ENCODE results near the gene CSNK1G2. TPM values are rescaled to one million over a fixed set of nuclear protein-coding genes. Genes with fewer than 3 reads are reported as not detected.

Gene CSNK1G2
- total and polyA plus RNA-seq, 2 donors (not counting 1 experiment from before 2014, with no cell fraction given), result 154 to 288 TPM

GRCh38 chr19:2026770-2027169 is 85.8 kb downstream of the CSNK1G2 start:
- WGBS (ENCODE audit: insufficient coverage), result 97% methylated on average over 5 of the region's 10 CpGs
- DNase-seq (no peak), ATAC-seq (ENCODE audit: low read depth) (no peak)
- H3K79me2 ChIP-seq (ENCODE audit: control insufficient read depth, insufficient read depth, low read length), result no peaks in the 10 kb centered on the region
- no peak overlapping the region for H3K27ac ChIP-seq (ENCODE audit: low read length in 2 of 2)
- H3K4me2 ChIP-seq (replicated peaks; ENCODE audit: low read depth, low read length, poor library complexity, severe bottlenecking), result no peak overlapping the region
- H3K9me3 Mint-ChIP-seq (ENCODE audit: insufficient read depth), result no peaks in the 10 kb centered on the region
- H3K27ac Mint-ChIP-seq, result no peak overlapping the region
- peaks cover under 1% of the 10 kb centered on the region for H3K4me1 Mint-ChIP-seq
- H3K9me3 ChIP-seq (ENCODE audit: control extremely low read depth in 1 of 3, control insufficient read depth in 2 of 3, insufficient read depth in 1 of 3, low read length in 2 of 3), result no peaks in the 10 kb centered on the region
- H3K9ac ChIP-seq (ENCODE audit: low read length), result no peak overlapping the region
- H3K4me1 ChIP-seq (ENCODE audit: control insufficient read depth in 2 of 2, insufficient read depth in 2 of 2, low read length in 2 of 2), result peaks cover under 1 to 3% of the 10 kb centered on the region in 2 donors
- H3K27me3 Mint-ChIP-seq, result no peaks in the 10 kb centered on the region
- ChIA-PET POLR2A (no interaction called here), CTCF (interaction anchor here (0.5 kb wide), 1 partner anchor 93 kb away, joined by 3 read pairs; no protein-coding TSS in a partner anchor)
- no peak overlapping the region for H2AFZ ChIP-seq (ENCODE audit: insufficient read depth, low read depth, low read length, poor library complexity, severe bottlenecking)
- no peak for TF ChIP-seq EZH2 (IDR thresholded peaks at IDR 0.05; ENCODE audit: borderline replicate concordance, insufficient read depth, low read depth, low read length, poor library complexity, severe bottlenecking)
- TF ChIP-seq, protein P1, sequence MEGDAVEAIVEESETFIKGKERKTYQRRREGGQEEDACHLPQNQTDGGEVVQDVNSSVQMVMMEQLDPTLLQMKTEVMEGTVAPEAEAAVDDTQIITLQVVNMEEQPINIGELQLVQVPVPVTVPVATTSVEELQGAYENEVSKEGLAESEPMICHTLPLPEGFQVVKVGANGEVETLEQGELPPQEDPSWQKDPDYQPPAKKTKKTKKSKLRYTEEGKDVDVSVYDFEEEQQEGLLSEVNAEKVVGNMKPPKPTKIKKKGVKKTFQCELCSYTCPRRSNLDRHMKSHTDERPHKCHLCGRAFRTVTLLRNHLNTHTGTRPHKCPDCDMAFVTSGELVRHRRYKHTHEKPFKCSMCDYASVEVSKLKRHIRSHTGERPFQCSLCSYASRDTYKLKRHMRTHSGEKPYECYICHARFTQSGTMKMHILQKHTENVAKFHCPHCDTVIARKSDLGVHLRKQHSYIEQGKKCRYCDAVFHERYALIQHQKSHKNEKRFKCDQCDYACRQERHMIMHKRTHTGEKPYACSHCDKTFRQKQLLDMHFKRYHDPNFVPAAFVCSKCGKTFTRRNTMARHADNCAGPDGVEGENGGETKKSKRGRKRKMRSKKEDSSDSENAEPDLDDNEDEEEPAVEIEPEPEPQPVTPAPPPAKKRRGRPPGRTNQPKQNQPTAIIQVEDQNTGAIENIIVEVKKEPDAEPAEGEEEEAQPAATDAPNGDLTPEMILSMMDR (IDR thresholded peaks at IDR 0.05), result no peak
- H3K4me3 Mint-ChIP-seq, result no peak overlapping the region
- H3K36me3 ChIP-seq (replicated peaks in 1 of 2; ENCODE audit: control extremely low read depth in 1 of 2, control insufficient read depth in 1 of 2, extremely low read depth in 1 of 2, insufficient read depth in 2 of 2, low read length in 1 of 2), result no peaks in the 10 kb centered on the region
- no peaks in the 10 kb centered on the region for H4K20me1 ChIP-seq (ENCODE audit: control insufficient read depth, insufficient read depth, low read length, poor library complexity, severe bottlenecking)
- intact Hi-C loops (cut with micrococcal nuclease), result no loop called here
- no peak overlapping the region for H3K4me3 ChIP-seq (ENCODE audit: control extremely low read depth in 1 of 5, extremely low read depth in 1 of 5, insufficient read depth in 1 of 5, low read depth in 2 of 5, low read length in 4 of 5)
- no peaks in the 10 kb centered on the region for H3K27me3 ChIP-seq (replicated peaks in 1 of 4; ENCODE audit: control extremely low read depth in 1 of 4, control insufficient read depth in 3 of 4, insufficient read depth in 4 of 4, low read length in 3 of 4)

DNA sequence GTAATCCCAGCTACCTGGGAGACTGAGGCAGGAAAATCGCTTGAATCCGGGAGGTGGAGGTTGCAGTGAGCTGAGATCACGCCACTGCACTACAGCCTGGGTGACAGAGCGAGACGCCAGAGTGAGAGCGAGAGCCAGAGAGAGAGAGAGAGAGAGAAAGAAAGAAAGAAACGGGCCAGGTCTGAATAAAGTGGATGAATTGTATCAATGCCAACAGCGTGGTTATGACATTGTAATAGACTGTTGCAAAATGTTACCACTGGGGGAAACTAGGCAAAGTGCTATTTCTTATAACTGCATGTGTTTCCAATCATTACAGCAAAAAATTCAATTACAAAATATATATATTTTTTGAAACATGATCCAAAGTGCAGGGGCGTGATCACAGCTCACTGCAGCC is 86.4 kb downstream of the CSNK1G2 start:
- Histone ChIP-seq H3K27me3 (replicated peaks in 1 of 4; ENCODE audit: control extremely low read depth in 1 of 4, control insufficient read depth in 3 of 4, insufficient read depth in 4 of 4, low read length in 3 of 4) (no peaks in the 10 kb centered on the region), H3K27ac (ENCODE audit: low read length in 2 of 2) (no peak overlapping the region), H2AFZ (ENCODE audit: insufficient read depth, low read depth, low read length, poor library complexity, severe bottlenecking) (no peak overlapping the region), H3K36me3 (replicated peaks in 1 of 2; ENCODE audit: control extremely low read depth in 1 of 2, control insufficient read depth in 1 of 2, extremely low read depth in 1 of 2, insufficient read depth in 2 of 2, low read length in 1 of 2) (no peaks in the 10 kb centered on the region), H3K9me3 (ENCODE audit: control extremely low read depth in 1 of 3, control insufficient read depth in 2 of 3, insufficient read depth in 1 of 3, low read length in 2 of 3) (no peaks in the 10 kb centered on the region), H3K4me3 (ENCODE audit: control extremely low read depth in 1 of 5, extremely low read depth in 1 of 5, insufficient read depth in 1 of 5, low read depth in 2 of 5, low read length in 4 of 5) (no peak overlapping the region), H3K4me2 (replicated peaks; ENCODE audit: low read depth, low read length, poor library complexity, severe bottlenecking) (no peak overlapping the region), H3K79me2 (ENCODE audit: control insufficient read depth, insufficient read depth, low read length) (no peaks in the 10 kb centered on the region), H4K20me1 (ENCODE audit: control insufficient read depth, insufficient read depth, low read length, poor library complexity, severe bottlenecking) (no peaks in the 10 kb centered on the region), H3K4me1 (ENCODE audit: control insufficient read depth in 2 of 2, insufficient read depth in 2 of 2, low read length in 2 of 2) (peaks cover 6 to 8% of the 10 kb centered on the region in 2 donors), H3K9ac (ENCODE audit: low read length) (no peak overlapping the region)
- Mint-ChIP-seq H3K4me1 (peaks cover 6% of the 10 kb centered on the region), H3K4me3 (no peak overlapping the region), H3K9me3 (ENCODE audit: insufficient read depth) (no peaks in the 10 kb centered on the region), H3K27me3 (no peaks in the 10 kb centered on the region), H3K27ac (no peak overlapping the region)
- TF ChIP-seq EZH2 (IDR thresholded peaks at IDR 0.05; ENCODE audit: borderline replicate concordance, insufficient read depth, low read depth, low read length, poor library complexity, severe bottlenecking), result no peak
- intact Hi-C loops (cut with micrococcal nuclease), result no loop called here
- CTCF ChIA-PET, result interaction anchor here (1.0 to 1.5 kb wide), 2 partner anchors 9 to 11 kb away, joined by 3 to 4 read pairs; no protein-coding TSS in a partner anchor
- DNase-seq (no peak), ATAC-seq (ENCODE audit: low read depth) (no peak)
- 85% methylated on average over 7 of the region's 9 CpGs for WGBS (ENCODE audit: insufficient coverage)
- POLR2A ChIA-PET, result interaction anchor here (0.7 kb wide), 1 partner anchor 48 kb away, joined by 3 read pairs; no protein-coding TSS in a partner anchor

Small RNA genes within 50 kb of the gene (small RNA-seq; reads per million reads assigned to genes)
- gene AC007136.1 (ENCODE audit: insufficient read length, low read depth, low replicate concordance), result not detected

Other genes starting within 250 kb of the CSNK1G2 start
- not detected in 2 replicates for gene ONECUT3, start 187.7 kb upstream of the CSNK1G2 start, total RNA-seq
- gene ONECUT3, start 187.7 kb upstream of the CSNK1G2 start, polyA plus RNA-seq, result not detected in 2 replicates
- 3.7 and 5.1 TPM in 2 replicates for gene ATP8B3, start 128.9 kb upstream of the CSNK1G2 start, total RNA-seq
- 0.89 and 1.4 TPM in 2 replicates for gene ATP8B3, start 128.9 kb upstream of the CSNK1G2 start, polyA plus RNA-seq
- gene REXO1, start 92.7 kb upstream of the CSNK1G2 start, total RNA-seq, result 72.4 and 72.6 TPM in 2 replicates
- 108 and 898 TPM in 2 replicates for gene REXO1, start 92.7 kb upstream of the CSNK1G2 start, polyA plus RNA-seq
- gene KLF16, start 77.6 kb upstream of the CSNK1G2 start, total RNA-seq, result 29.7 and 35.8 TPM in 2 replicates
- gene KLF16, start 77.6 kb upstream of the CSNK1G2 start, polyA plus RNA-seq, result 43.5 and 49.0 TPM in 2 replicates
- gene ABHD17A, start 55.7 kb upstream of the CSNK1G2 start, total RNA-seq, result 58.1 and 63.1 TPM in 2 replicates
- gene ABHD17A, start 55.7 kb upstream of the CSNK1G2 start, polyA plus RNA-seq, result 127 and 134 TPM in 2 replicates
- 13.4 and 13.9 TPM in 2 replicates for gene ADAT3, start 35.8 kb upstream of the CSNK1G2 start, total RNA-seq
- 5.3 and 6.1 TPM in 2 replicates for gene ADAT3, start 35.8 kb upstream of the CSNK1G2 start, polyA plus RNA-seq
- 60.0 and 62.9 TPM in 2 replicates for gene SCAMP4, start 35.8 kb upstream of the CSNK1G2 start, total RNA-seq
- 47.9 and 51.0 TPM in 2 replicates for gene SCAMP4, start 35.8 kb upstream of the CSNK1G2 start, polyA plus RNA-seq
- gene BTBD2, start 74.5 kb downstream of the CSNK1G2 start, total RNA-seq, result 75.2 and 86.2 TPM in 2 replicates
- gene BTBD2, start 74.5 kb downstream of the CSNK1G2 start, polyA plus RNA-seq, result 85.6 and 86.4 TPM in 2 replicates
- 777 and 813 TPM in 2 replicates for gene MKNK2, start 110.1 kb downstream of the CSNK1G2 start, total RNA-seq
- 440 and 1,053 TPM in 2 replicates for gene MKNK2, start 110.1 kb downstream of the CSNK1G2 start, polyA plus RNA-seq
- gene MOB3A, start 155.2 kb downstream of the CSNK1G2 start, total RNA-seq, result 228 and 235 TPM in 2 replicates
- gene MOB3A, start 155.2 kb downstream of the CSNK1G2 start, polyA plus RNA-seq, result 186 and 190 TPM in 2 replicates
- 80.8 and 93.9 TPM in 2 replicates for gene IZUMO4, start 155.7 kb downstream of the CSNK1G2 start, total RNA-seq
- 34.8 and 45.9 TPM in 2 replicates for gene IZUMO4, start 155.7 kb downstream of the CSNK1G2 start, polyA plus RNA-seq
- gene AP3D1, start 210.4 kb downstream of the CSNK1G2 start, total RNA-seq, result 96.4 and 108 TPM in 2 replicates
- gene AP3D1, start 210.4 kb downstream of the CSNK1G2 start, polyA plus RNA-seq, result 109 and 114 TPM in 2 replicates
- gene DOT1L, start 222.8 kb downstream of the CSNK1G2 start, total RNA-seq, result 50.5 and 50.6 TPM in 2 replicates
- gene DOT1L, start 222.8 kb downstream of the CSNK1G2 start, polyA plus RNA-seq, result 23.5 and 25.5 TPM in 2 replicates